ENCODE data around the gene HNRNPA0.
A peak's percentile ranks its signal among the peaks of the same experiment; 100 is the strongest.

The HNRNPA0 gene

DNA sequence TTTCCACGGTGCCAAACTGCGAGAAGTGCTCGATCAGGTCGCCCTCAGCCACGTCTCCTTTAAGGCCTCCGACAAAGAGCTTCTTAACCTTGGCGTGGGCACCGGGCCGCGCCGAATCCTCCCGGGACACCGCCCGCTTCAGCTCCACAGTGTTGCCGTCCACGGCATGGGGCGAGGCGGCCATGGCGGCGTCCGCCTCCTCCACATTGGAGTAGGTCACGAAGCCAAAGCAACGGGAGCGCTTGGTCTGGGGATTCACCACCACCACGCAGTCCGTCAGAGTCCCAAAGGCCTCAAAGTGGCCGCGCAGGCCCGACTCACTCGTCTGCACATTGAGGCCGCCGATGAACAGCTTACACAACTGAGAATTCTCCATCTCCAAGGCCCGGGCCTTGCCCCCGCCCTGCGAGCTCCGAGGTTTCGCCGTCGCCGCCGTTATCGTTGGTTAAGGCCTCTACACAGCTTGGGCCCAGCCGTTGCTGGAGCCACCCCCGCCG is 424 bp downstream of the HNRNPA0 start:
- DNase-seq, result no peak

- no peak for DNase-seq
Measured at GRCh38 chr5:137752905-137753690, 1.1 kb downstream of the HNRNPA0 start.

GRCh38 chr5:137751869-137752491 is 2.2 kb downstream of the HNRNPA0 start:
- DNase-seq, result peak; percentile 3

GRCh38 chr5:137750436-137750835 is 3.7 kb downstream of the HNRNPA0 start:
- DNase-seq, result no peak

DNA sequence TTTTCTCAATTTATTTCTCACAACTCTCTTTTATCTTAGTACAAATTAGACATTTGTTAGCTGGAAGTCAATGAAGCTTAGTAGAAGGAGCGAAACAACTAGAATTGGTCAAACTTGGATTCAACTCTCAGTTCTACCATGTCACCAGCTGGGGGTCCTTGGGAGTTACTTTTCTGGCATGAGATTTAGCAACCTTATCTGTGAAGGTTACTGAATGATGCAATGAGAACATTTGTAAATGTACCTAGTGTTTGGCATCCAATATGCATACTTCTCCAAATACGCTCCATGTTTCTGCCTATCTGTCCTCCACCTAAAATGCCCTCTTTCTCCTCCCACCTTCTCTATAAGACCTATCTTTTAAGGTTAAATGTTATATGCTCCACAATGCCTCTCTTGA is 6.3 kb downstream of the HNRNPA0 start:
- DNase-seq, result no peak

GRCh38 chr5:137743031-137743640 is 11.0 kb downstream of the HNRNPA0 start:
- DNase-seq, result peak; percentile 46

DNA sequence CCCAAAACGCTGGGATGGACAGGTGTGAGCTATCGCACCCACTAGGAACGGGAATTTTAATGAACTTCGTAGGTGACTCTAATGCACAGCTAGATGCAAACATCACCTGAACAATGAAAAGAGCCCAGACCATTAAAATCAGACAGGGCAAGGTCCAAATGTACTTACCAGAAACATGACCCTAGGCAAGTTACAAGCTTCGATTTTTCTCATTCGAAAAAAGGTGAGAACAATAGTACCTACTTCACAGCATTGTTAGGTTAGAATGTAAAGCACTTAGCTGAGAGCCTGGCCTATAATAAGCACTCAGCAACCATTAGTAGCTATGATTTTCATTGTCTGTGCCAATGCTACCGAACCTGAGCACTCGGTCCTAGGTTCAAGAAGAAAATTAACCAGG is 12.4 kb downstream of the HNRNPA0 start:
- DNase-seq, result peak; percentile 29

- DNase-seq, result no peak
Measured at GRCh38 chr5:137739737-137740136, 14.4 kb downstream of the HNRNPA0 start.

- no peak for DNase-seq
Measured at GRCh38 chr5:137738947-137739346, 15.2 kb downstream of the HNRNPA0 start.

DNA sequence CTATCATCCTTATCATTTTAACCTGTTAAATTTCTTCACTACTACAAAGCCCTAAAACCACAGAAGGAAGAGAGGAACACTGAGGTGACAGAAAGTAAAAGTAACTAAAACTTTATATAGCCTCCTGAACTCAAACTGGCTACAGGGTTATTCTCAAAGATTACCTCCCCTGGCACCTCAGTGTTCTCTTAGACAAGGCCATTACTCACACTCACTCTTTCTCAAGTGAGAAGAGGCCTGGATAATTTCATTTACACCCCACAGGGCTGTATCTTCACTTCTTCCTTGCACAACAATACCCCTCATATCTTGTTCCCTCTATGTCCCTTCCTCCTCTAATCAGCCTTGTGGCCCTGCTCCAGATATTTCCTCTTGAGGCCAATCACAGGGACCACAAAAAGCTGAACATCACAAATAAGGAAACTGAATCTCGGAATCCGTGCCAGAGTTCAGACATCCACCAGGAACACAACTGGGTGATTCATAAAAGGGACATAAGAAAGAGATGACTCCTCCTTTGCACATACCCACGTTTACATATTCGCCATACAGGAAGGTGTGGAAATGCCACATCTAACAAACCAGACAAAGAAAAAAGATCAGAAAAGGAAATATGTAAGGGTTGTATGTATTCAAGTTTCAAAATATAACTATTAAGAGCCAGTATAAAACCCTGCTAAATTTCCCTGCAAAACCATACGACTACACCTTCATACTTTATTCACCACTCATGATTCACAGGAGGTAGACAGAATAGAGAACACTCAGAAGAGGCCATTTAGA is 16.6 kb downstream of the HNRNPA0 start:
- DNase-seq, result no peak

GRCh38 chr5:137736496-137736895 is 17.7 kb downstream of the HNRNPA0 start:
- no peak for DNase-seq

DNA sequence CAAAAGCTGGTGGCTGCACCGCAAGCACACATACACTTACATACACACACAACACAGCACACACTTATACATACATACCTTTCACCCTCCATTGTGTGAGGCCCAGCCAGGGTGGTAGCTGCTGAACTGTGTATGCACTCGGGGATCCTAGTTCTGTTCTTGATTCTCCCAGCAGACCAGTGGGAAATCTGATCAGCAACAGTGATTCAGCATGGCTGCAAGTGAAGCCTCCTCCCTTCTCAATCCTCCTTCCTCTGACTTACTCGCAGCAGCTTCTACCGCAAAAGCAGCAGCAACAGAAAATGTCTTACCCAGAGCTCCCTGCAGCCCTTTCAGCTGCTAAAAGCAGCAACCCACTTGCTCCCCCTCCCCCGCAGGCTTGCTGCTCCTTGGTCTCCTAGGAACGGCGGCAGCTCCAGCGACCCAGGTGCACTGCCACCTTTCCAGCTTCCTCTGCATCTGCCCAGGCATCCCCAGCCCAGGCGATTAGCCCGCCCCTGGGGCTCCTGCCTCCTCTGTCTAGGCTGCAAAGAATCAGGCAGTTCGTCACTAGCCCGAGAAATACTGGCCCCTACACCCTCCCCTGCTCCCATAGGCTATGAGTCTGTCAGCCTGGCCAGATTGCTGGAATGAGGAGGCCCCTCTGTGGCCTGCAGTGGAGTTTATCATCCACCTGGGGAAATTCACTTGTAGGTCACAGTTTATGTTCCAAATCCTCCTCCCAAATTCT is 18.4 kb downstream of the HNRNPA0 start, which contains the start of gene KLHL3:
TSS of gene KLHL3 (minus strand) at position 535 of the 730 bp plus-strand sequence. CDS start at position 92, 443 bp downstream.
- DNase-seq, result peak; percentile 50

DNA sequence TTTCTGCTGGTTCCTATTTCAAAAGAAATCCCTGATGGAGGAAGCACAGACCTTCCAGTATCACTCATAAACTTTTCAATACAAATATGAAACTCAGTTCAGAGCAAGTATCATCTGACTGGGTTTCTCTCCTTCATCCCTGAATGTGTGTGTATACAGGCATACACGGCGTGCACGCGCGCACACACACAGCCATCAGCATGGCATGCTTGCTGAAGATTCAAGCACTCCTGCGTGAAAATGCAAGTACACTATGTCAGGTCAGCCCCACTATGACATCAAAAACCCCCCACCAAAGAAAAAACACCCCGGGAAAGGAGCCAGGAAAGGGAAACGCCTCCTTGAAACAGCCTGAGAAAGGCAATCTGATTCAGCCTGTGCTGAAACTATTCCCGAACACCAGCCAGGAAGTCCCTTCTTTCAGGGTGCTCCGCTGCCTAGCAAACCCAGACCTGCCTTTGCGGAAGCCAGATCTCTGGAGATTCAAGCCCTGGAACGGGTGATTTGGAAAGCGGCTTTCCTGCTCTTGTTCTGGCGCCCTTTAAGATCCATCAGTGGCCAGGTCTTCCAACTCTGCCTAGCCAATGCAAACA is 19.1 kb downstream of the HNRNPA0 start:
- DNase-seq, result peak; percentile 10

DNA sequence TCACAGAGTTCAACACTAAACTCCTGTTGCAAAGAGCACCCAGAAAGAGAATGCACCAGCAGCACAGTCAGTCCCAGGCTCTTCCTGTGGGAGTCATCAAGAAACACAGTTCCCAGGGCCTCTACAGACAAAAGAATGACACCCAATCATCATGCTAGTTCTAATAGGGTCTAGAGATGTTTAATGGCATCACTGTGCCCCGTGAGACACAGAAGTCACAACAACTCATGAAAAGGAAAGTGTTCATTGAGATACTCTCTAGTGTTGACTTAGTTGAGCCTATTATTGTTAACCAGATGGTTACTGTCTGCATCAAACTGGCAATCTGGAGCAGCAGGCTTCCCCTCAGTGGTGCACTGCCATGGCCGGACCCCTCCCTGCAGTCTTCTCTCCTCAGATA is 19.8 kb downstream of the HNRNPA0 start:
- no peak for DNase-seq

DNA sequence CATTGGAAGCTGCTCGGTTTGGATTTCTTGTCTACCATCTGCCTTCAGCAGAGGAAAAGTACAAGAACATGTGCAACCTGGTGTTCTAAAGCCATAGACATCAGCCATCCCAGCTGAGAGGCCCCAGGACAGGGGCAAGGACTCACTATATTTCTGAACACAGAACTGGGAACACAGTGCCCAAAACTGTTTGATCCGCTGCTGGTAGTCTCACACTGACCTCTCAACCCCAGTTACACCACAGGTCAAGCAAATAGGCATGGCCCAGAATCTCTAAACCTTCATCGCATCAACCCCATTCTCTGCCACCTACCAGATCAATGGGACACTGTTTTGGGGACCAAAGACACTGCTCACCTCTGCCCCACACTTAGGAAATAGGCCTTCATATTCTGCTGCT is 20.2 kb downstream of the HNRNPA0 start:
- no peak for DNase-seq

DNA sequence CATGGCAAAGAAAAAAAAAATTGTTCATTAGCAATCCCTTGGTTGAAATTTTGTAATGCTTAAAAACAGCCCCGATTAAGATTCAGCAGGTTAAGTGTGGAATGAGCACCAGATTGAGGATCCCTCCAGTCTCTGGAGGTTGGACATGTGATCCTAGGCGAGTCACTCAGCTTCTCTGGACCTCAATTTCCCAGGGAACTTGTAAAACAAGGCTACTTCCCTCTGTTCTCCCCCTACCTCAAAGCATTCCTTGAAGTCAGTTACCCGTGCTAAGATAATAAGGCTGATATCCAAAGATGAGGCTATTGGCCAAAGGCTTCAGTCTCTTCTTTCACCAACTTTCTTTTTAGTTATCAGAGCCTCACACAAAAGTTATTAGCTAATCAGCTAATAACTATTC is 21.2 kb downstream of the HNRNPA0 start:
- no peak for DNase-seq

- DNase-seq, result no peak
Measured at GRCh38 chr5:137731176-137731575, 23.0 kb downstream of the HNRNPA0 start.

DNA sequence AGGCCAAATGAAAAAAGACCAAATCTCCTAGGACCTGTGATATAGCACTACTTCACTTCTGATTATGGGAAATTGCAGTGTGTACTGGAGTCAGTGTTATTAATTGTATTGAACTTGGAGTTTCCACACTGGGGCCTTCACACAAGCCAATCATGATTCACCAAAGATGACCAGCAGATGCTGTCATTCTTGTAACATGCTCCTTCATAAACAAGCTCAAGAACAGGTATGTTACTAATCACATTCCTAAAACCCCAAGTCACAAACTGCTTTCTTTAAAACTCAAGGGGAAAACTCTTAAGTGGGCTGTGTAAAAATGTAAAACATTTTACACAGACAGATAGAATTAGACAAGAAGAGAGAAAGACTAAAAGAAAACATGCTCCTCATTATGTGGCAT is 23.8 kb downstream of the HNRNPA0 start:
- DNase-seq, result no peak

- no peak for DNase-seq
Measured at GRCh38 chr5:137728048-137728447, 26.1 kb downstream of the HNRNPA0 start.

GRCh38 chr5:137727623-137728022 is 26.5 kb downstream of the HNRNPA0 start:
- DNase-seq, result no peak

DNA sequence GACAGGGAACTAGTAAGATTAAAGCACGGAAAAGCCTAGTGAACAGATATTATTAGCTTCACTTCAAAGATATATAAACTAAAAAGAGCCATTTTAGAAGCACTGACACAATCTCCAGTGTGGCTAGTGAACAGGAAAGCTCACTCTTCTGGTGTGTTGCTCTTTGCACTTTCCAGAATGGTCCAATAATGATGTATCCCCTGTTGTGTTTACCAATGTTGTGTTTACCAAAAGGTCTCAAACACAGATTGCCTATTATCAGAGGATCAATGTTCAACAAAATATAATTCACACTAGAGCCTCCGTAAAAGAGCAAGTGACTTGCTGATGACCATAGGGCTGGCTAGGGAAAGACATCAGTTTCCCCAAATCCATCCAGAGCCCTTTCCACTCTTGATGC is 29.9 kb downstream of the HNRNPA0 start:
- no peak for DNase-seq

DNA sequence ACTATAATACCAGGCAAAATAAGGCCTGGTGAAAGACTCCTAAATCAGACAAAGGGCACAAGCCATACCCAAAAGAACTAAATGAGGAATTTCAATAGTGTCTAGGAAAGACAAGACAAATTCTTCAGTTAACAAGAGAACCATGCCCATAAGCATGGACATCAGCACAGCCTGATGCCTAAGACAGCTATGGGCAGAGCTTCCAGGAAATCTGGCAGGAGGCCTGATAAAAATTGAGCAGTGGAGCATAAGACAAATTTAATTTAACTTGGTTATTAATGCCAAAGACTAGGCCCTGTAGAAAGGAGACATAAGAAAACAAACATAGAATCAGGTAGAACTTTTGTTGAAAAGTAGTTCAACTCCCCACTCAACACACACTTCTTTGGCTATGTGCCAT is 35.6 kb downstream of the HNRNPA0 start:
- no peak for DNase-seq
